HCT116 (cell line): ENCODE data around the gene CARD6. TPM values are rescaled to one million over a fixed set of nuclear protein-coding genes. Genes with fewer than 3 reads are reported as not detected.

Experiments
- ATAC-seq: fragments of 200-7000 bp; cut with Tn5 transposase; 2 replicates; pipeline ENCODE4 v1.9.1; 2020; ENCODE audit warnings: mild to moderate bottlenecking, moderate library complexity
- BruUV-seq: library from RNA; stranded (reverse); fragments of 400-500 nt; replicated peaks from 2 replicates; lab custom pipeline; 2021; lab: Mats Ljungman, UMichigan
- CTCF ChIA-PET: fragments of 300-600 bp; sonication (Branson Sonifier 250); formaldehyde crosslinking; loops from one replicate; lab custom pipeline; 2021; ENCODE audit warnings: antibody characterized with exemption; lab: Charles Lee
- POLR2A ChIA-PET: fragments of 300-600, 350-600 bp; sonication (Branson Sonifier 250); formaldehyde crosslinking; loops from one replicate; lab custom pipeline; 2021; ENCODE audit warnings: antibody characterized with exemption; lab: Charles Lee
- RAD21 ChIA-PET, 2 experiments: fragments of 300-600 bp; sonication (Branson Sonifier 250); formaldehyde crosslinking; loops; one replicate each; lab custom pipeline; 2023; ENCODE audit warnings: low total read pairs in 2 of 2; ENCODE audit not compliant: uncharacterized antibody in 2 of 2, unreplicated experiment in 2 of 2, low non-redundant PET in 1 of 2; lab: Charles Lee
- DNase-seq: peaks from one replicate; pipeline ENCODE4 v3.0.0-alpha.2; 2010; ENCODE audit warnings: low read depth, low spot score
- H2AFZ ChIP-seq: fragments of 200-600 bp; shearing (Covaris generic), sonication (generic); 2 replicates; pipeline ENCODE4 v1.6.1; 2017; ENCODE audit warnings: low read depth, mixed run types, mixed read lengths, antibody characterized with exemption, low read length; ENCODE audit not compliant: poor library complexity, severe bottlenecking
- H3K27ac ChIP-seq: 2 replicates; pipeline ENCODE4 v1.5.1; 2012; ENCODE audit warnings: low read depth, low read length
- H3K27me3 ChIP-seq: fragments of 200-600 bp; sonication (generic); 2 replicates; pipeline ENCODE4 v1.6.1; 2016; ENCODE audit warnings: mixed run types, low read length, mixed read lengths; ENCODE audit not compliant: insufficient read depth
- H3K36me3 ChIP-seq, 2 experiments: fragments of 200-500 bp in 1 of 2; fragments of 200-600 bp in 1 of 2; sonication (Bioruptor generic) in 1 of 2; sonication (generic) in 1 of 2; 2 replicates each; pipeline versions ENCODE4 v1.5.1 to v1.6.1; 2014 to 2016; ENCODE audit warnings: low read length in 2 of 2, inconsistent platforms in 1 of 2, mixed read lengths in 1 of 2, mixed run types in 1 of 2; ENCODE audit not compliant: insufficient read depth in 2 of 2, control insufficient read depth in 1 of 2
- H3K4me1 ChIP-seq, 2 experiments: fragments of 200-600 bp in 1 of 2; sonication (generic) in 1 of 2; 2 replicates each; pipeline versions ENCODE4 v1.5.1 to v1.6.1; 2012 to 2017; ENCODE audit warnings: low read length in 2 of 2, inconsistent platforms in 1 of 2, mild to moderate bottlenecking in 1 of 2, mixed read lengths in 1 of 2, mixed run types in 1 of 2, moderate library complexity in 1 of 2; ENCODE audit not compliant: insufficient read depth in 2 of 2, control insufficient read depth in 1 of 2
- H3K4me2 ChIP-seq: fragments of 200-600 bp; sonication (generic); 2 replicates; pipeline ENCODE4 v1.6.1; 2017; ENCODE audit warnings: mixed run types, low read length, mixed read lengths
- H3K4me3 ChIP-seq, 2 experiments: fragments of 200-600 bp in 1 of 2; sonication (generic) in 1 of 2; replicated peaks in 1 of 2; 2 replicates each; pipeline ENCODE4 v1.5.1; 2011 to 2016; ENCODE audit warnings: low read length in 2 of 2, control low read depth in 1 of 2, low read depth in 1 of 2, mild to moderate bottlenecking in 1 of 2, mixed read lengths in 1 of 2, mixed run types in 1 of 2
- H3K79me2 ChIP-seq: fragments of 200-600 bp; sonication (generic); 2 replicates; pipeline ENCODE4 v1.6.1; 2017; ENCODE audit warnings: mild to moderate bottlenecking, mixed run types, low read length, moderate library complexity, mixed read lengths; ENCODE audit not compliant: insufficient read depth
- H3K9ac ChIP-seq: fragments of 200-600 bp; sonication (generic); 2 replicates; pipeline ENCODE4 v1.6.1; 2016; ENCODE audit warnings: low read length, mixed read lengths
- H3K9me2 ChIP-seq: fragments of 200-600 bp; sonication (generic), shearing (Covaris generic); 2 replicates; pipeline ENCODE4 v1.6.1; 2017; ENCODE audit warnings: mixed run types, mild to moderate bottlenecking, moderate library complexity; ENCODE audit not compliant: insufficient read depth
- H3K9me3 ChIP-seq, 2 experiments: fragments of 200-500 bp in 1 of 2; fragments of 200-600 bp in 1 of 2; sonication (Bioruptor generic) in 1 of 2; sonication (generic) in 1 of 2; 2 replicates each; pipeline ENCODE4 v1.6.1; 2014 to 2017; ENCODE audit warnings: low read length in 2 of 2, mixed read lengths in 2 of 2, inconsistent platforms in 1 of 2, low read depth in 1 of 2, mild to moderate bottlenecking in 1 of 2, mixed run types in 1 of 2, moderate library complexity in 1 of 2; ENCODE audit not compliant: control insufficient read depth in 1 of 2, insufficient read depth in 1 of 2
- H4K20me1 ChIP-seq: fragments of 200-600 bp; sonication (generic), shearing (Covaris generic); 2 replicates; pipeline ENCODE4 v1.6.1; 2017; ENCODE audit warnings: mixed run types, mild to moderate bottlenecking, moderate library complexity; ENCODE audit not compliant: insufficient read depth
- CBX3 ChIP-seq: IDR thresholded peaks from 2 replicates; pipeline ENCODE4 v1.6.1; 2012; ENCODE audit warnings: low read depth
- CEBPB ChIP-seq: IDR thresholded peaks from 2 replicates; pipeline ENCODE4 v1.6.1; 2012; ENCODE audit warnings: low read depth
- CTCF ChIP-seq, 3 experiments: fragments of 200-600 bp in 1 of 3; sonication (generic) in 1 of 3; IDR thresholded peaks in 2 of 3; conservative IDR thresholded peaks in 1 of 3; 2 replicates each; pipeline ENCODE4 v1.5.1; 2012 to 2017; ENCODE audit warnings: low read depth in 2 of 3, low read length in 2 of 3, antibody characterized with exemption in 1 of 3, borderline replicate concordance in 1 of 3, control low read depth in 1 of 3, mild to moderate bottlenecking in 1 of 3, mixed read lengths in 1 of 3, mixed run types in 1 of 3, moderate library complexity in 1 of 3; ENCODE audit not compliant: insufficient read depth in 1 of 3
- ELF1 ChIP-seq: IDR thresholded peaks from 2 replicates; pipeline ENCODE4 v1.6.1; 2012; ENCODE audit warnings: low read depth, borderline replicate concordance
- EZH2phosphoT487 ChIP-seq: fragments of 200-600 bp; IDR thresholded peaks from 2 replicates; pipeline ENCODE4 v1.6.1; 2018; ENCODE audit warnings: antibody characterized with exemption, borderline replicate concordance
- JUND ChIP-seq: IDR thresholded peaks from 2 replicates; pipeline ENCODE4 v1.6.1; 2012
- MAX ChIP-seq: IDR thresholded peaks from 2 replicates; pipeline ENCODE4 v1.6.1; 2012
- REST ChIP-seq: IDR thresholded peaks from 2 replicates; pipeline ENCODE4 v1.6.1; 2012; ENCODE audit warnings: low read depth
- SIN3A ChIP-seq: IDR thresholded peaks from 2 replicates; pipeline ENCODE4 v1.6.1; 2012; ENCODE audit warnings: low read depth
- SP1 ChIP-seq: IDR thresholded peaks from 2 replicates; pipeline ENCODE4 v1.6.1; 2012; ENCODE audit warnings: low read depth
- TCF7L2 ChIP-seq: IDR thresholded peaks from 2 replicates; pipeline ENCODE4 v1.7.0; 2011; ENCODE audit warnings: borderline replicate concordance, inconsistent platforms; ENCODE audit not compliant: insufficient read depth, insufficient read length; ENCODE audit errors: extremely low read depth
- YY1 ChIP-seq: IDR thresholded peaks from 2 replicates; pipeline ENCODE4 v1.6.1; 2011; ENCODE audit warnings: low read length, low read depth, moderate library complexity, mild to moderate bottlenecking; ENCODE audit not compliant: insufficient replicate concordance; ENCODE audit errors: extremely low read depth
- intact Hi-C: fragments of 100-400 bp; cut with micrococcal nuclease; formaldehyde crosslinking; loops from 2 replicates; pipeline ENCODE4 v1.10.0; 2022
- total RNA-seq: library from RNA; stranded (reverse); gene quantifications from one replicate; pipeline ENCODE4 v1.2.1, GENCODE V29; 2021; ENCODE audit not compliant: unreplicated experiment

Gene CARD6
- total RNA-seq, 1 experiment from 2014 or later: not detected

GRCh38 chr5:40829748-40830533 is 11.2 kb upstream of the CARD6 start:
- POLR2A ChIA-PET: no interaction called here
- no peak for DNase-seq
- Histone ChIP-seq H3K9me2 (no peaks in the 10 kb centered on the region), H3K4me2 (no peak overlapping the region), H2AFZ (no peak overlapping the region), H3K27me3 (no peaks in the 10 kb centered on the region), H3K4me3 (no peak overlapping the region), H3K9ac (no peak overlapping the region)
- no TSS peak for BruUV-seq
- intact Hi-C loops: no loop called here
- CTCF ChIA-PET: no interaction called here
- RAD21 ChIA-PET: interaction anchor here in 1 of 2 experiments (0.7 kb wide), 1 partner anchor 75 kb away, joined by 3 read pairs; no protein-coding TSS in a partner anchor
- TF ChIP-seq CBX3: no peak
- no peak for TF ChIP-seq JUND
- TF ChIP-seq MAX: no peak
- no peak for TF ChIP-seq CTCF (IDR thresholded peaks at IDR 0.05 in 2 of 3, conservative IDR thresholded peaks at IDR 0.05 in 1 of 3; ENCODE audit: borderline replicate concordance in 1 of 3, insufficient read depth in 1 of 3, low read depth in 2 of 3, low read length in 2 of 3)
- TF ChIP-seq CEBPB: no peak
- no peak for TF ChIP-seq EZH2phosphoT487
- TF ChIP-seq SIN3A: no peak
- no peak for TF ChIP-seq YY1
- no peak for TF ChIP-seq TCF7L2
- TF ChIP-seq SP1: no peak
- TF ChIP-seq REST: no peak
- TF ChIP-seq ELF1: no peak
- TF ChIP-seq, all 23 proteins: peak for 0
- H3K79me2 ChIP-seq: peaks cover 71% of the 10 kb centered on the region
- H3K9me3 ChIP-seq: no peaks in the 10 kb centered on the region
- H3K4me1 ChIP-seq: peaks cover 7 to 13% of the 10 kb centered on the region in 2 experiments; a peak in 3 of 4 replicates
- no peak for ATAC-seq
- peaks cover 71% of the 10 kb centered on the region; the same call in 1 of the 2 replicates for H4K20me1 ChIP-seq
- peaks cover 67 to 82% of the 10 kb centered on the region in 2 experiments for H3K36me3 ChIP-seq
- no peak overlapping the region for H3K27ac ChIP-seq
